HCT116 (cell line): ENCODE results near the gene NTMT2.

ENCODE experiments used
- CEBPB ChIP-seq: IDR thresholded peaks from 2 replicates; pipeline ENCODE4 v1.6.1; 2012; ENCODE audit warnings: low read depth
- CTCF ChIP-seq, 3 experiments: fragments of 200-600 bp in 1 of 3; sonication (generic) in 1 of 3; IDR thresholded peaks in 2 of 3; conservative IDR thresholded peaks in 1 of 3; 2 replicates each; pipeline ENCODE4 v1.5.1; 2012 to 2017; ENCODE audit warnings: low read depth in 2 of 3, low read length in 2 of 3, antibody characterized with exemption in 1 of 3, borderline replicate concordance in 1 of 3, control low read depth in 1 of 3, mild to moderate bottlenecking in 1 of 3, mixed read lengths in 1 of 3, mixed run types in 1 of 3, moderate library complexity in 1 of 3; ENCODE audit not compliant: insufficient read depth in 1 of 3
- EZH2 ChIP-seq: fragments of 200-600 bp; sonication (generic); IDR thresholded peaks from 2 replicates; pipeline ENCODE4 v1.6.1; 2017; ENCODE audit warnings: antibody characterized with exemption, mixed run types
- EZH2phosphoT487 ChIP-seq: fragments of 200-600 bp; IDR thresholded peaks from 2 replicates; pipeline ENCODE4 v1.6.1; 2018; ENCODE audit warnings: antibody characterized with exemption, borderline replicate concordance
- JUND ChIP-seq: IDR thresholded peaks from 2 replicates; pipeline ENCODE4 v1.6.1; 2012
- MAX ChIP-seq: IDR thresholded peaks from 2 replicates; pipeline ENCODE4 v1.6.1; 2012
- POLR2A ChIP-seq: IDR thresholded peaks from 2 replicates; pipeline ENCODE4 v1.7.0; 2011; ENCODE audit warnings: borderline replicate concordance; ENCODE audit not compliant: insufficient read depth, insufficient read length; ENCODE audit errors: extremely low read depth
- POLR2AphosphoS5 ChIP-seq: IDR thresholded peaks from 2 replicates; pipeline ENCODE4 v1.6.1; 2011; ENCODE audit warnings: mild to moderate bottlenecking, low read depth, low read length, moderate library complexity
- SP1 ChIP-seq: IDR thresholded peaks from 2 replicates; pipeline ENCODE4 v1.6.1; 2012; ENCODE audit warnings: low read depth
- YY1 ChIP-seq: IDR thresholded peaks from 2 replicates; pipeline ENCODE4 v1.6.1; 2011; ENCODE audit warnings: low read length, low read depth, moderate library complexity, mild to moderate bottlenecking; ENCODE audit not compliant: insufficient replicate concordance; ENCODE audit errors: extremely low read depth
- ZNF274 ChIP-seq: fragments of 200-500 bp; sonication (Bioruptor generic); IDR thresholded peaks from 2 replicates; pipeline ENCODE4 v1.6.1; 2014; ENCODE audit warnings: mild to moderate bottlenecking, low read depth, low read length, inconsistent platforms
- TF ChIP-seq, protein P1 (sequence below): IDR thresholded peaks from 2 replicates; pipeline ENCODE4 v1.6.1; 2012; ENCODE audit warnings: low read depth

DNA sequence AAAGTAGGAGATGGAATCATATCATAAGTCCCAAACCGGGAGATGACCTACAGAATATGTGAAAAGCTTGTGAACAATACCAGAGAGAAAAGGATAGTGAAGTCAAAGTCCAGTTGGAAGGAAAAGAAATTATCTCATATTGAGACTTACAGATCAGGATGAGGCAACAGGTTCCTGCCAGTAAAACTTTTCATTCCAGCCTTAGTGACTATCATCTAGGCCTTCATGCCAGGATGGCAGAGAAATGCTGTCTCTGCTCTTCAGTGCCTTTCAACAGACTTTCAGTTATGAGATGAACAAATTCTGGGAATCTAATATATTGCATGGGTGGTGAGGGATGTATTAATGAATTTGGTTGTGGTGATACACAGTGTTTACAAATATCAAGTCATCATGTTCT is 52.3 kb downstream of the NTMT2 start:
- no peak for TF ChIP-seq YY1
- TF ChIP-seq CEBPB: no peak
- no peak for TF ChIP-seq POLR2A
- no peak for TF ChIP-seq EZH2
- TF ChIP-seq POLR2AphosphoS5: no peak
- TF ChIP-seq CTCF (IDR thresholded peaks at IDR 0.05 in 2 of 3, conservative IDR thresholded peaks at IDR 0.05 in 1 of 3; ENCODE audit: borderline replicate concordance in 1 of 3, insufficient read depth in 1 of 3, low read depth in 2 of 3, low read length in 2 of 3): no peak
- TF ChIP-seq JUND: no peak
- TF ChIP-seq, protein P1, sequence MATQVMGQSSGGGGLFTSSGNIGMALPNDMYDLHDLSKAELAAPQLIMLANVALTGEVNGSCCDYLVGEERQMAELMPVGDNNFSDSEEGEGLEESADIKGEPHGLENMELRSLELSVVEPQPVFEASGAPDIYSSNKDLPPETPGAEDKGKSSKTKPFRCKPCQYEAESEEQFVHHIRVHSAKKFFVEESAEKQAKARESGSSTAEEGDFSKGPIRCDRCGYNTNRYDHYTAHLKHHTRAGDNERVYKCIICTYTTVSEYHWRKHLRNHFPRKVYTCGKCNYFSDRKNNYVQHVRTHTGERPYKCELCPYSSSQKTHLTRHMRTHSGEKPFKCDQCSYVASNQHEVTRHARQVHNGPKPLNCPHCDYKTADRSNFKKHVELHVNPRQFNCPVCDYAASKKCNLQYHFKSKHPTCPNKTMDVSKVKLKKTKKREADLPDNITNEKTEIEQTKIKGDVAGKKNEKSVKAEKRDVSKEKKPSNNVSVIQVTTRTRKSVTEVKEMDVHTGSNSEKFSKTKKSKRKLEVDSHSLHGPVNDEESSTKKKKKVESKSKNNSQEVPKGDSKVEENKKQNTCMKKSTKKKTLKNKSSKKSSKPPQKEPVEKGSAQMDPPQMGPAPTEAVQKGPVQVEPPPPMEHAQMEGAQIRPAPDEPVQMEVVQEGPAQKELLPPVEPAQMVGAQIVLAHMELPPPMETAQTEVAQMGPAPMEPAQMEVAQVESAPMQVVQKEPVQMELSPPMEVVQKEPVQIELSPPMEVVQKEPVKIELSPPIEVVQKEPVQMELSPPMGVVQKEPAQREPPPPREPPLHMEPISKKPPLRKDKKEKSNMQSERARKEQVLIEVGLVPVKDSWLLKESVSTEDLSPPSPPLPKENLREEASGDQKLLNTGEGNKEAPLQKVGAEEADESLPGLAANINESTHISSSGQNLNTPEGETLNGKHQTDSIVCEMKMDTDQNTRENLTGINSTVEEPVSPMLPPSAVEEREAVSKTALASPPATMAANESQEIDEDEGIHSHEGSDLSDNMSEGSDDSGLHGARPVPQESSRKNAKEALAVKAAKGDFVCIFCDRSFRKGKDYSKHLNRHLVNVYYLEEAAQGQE: no peak
- no peak for TF ChIP-seq ZNF274
- TF ChIP-seq EZH2phosphoT487: no peak
- TF ChIP-seq SP1: no peak
- TF ChIP-seq MAX: no peak
